Measurements from ENCODE around the gene ARMS2.

- no peak for TF ChIP-seq POLR2AphosphoS5 (IDR thresholded peaks at IDR 0.05; ENCODE audit: low read depth, low read length)
- TF ChIP-seq SIN3A (IDR thresholded peaks at IDR 0.05; ENCODE audit: borderline replicate concordance, insufficient read depth, low read length) = no peak
Measured at GRCh38 chr10:122468307-122468925, 14.0 kb downstream of the ARMS2 start.

Measured in PFSK-1 (cell line).